GM19467 (cell line): Measurements from ENCODE around the gene ACP1.

ENCODE experiments used
- ATAC-seq: cut with Tn5 transposase; IDR thresholded peaks from one replicate; pipeline ENCODE4 v1.9.1; 2021; ENCODE audit warnings: mild to moderate bottlenecking, moderate library complexity; ENCODE audit not compliant: unreplicated experiment

The ACP1 gene

DNA sequence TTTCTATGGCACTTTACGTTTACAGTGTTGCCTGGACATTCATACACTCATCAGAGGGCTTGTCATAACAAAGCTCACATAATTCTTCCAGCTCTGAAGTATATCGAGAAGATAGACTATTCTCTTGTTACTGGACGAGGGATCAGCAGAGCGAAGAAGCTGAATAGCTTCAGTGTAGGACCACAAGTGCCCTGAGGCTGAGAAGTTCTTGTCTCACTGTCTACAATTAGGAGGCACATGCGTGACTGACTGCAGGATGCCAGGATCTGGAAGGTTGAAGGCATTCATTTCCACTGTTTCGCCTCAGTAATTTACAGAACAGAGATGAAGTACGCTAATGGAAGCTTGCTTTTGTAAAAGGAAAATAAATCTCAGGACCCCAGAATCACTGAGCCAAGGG lies 10.5 kb upstream of the ACP1 start:
- ATAC-seq, result no peak

DNA sequence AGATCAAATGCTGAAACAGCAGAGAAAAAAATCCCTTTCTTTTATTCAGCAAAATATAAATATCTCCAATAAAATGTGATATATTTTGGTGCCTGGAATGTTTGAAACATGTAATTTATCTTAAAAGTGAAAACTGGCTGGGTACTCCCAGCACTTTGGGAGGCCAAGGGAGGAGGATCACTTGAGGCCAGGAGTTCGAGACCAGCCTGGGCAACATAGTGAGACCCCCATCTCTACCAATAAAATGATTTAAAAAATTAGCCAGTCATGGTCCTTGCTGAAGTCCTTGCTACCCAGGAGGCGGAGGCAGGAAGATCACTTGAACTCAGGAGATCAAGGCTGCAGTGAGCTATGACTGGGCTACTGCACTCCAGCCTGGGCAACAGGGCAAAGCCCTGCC lies 9.6 kb upstream of the ACP1 start:
- ATAC-seq, result no peak

DNA sequence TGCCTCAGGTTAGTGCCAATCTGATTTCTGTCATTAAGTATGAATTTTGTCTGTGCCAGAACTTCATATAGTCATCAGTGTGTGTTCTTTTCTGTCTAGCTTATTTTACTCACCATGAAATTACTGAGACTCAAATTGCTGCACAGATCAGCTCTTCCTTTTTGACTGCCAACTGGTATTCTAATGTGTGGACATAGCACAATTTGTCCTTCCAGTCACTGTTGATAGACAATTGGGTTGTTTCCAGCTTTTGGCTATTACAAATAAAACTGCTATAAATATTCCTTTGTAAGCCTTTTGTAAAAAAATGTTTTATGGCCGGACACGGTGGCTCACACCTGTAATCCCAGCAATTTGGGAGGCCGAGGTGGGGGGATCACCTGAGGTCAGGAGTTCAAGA lies 8.7 kb upstream of the ACP1 start:
- no peak for ATAC-seq

DNA sequence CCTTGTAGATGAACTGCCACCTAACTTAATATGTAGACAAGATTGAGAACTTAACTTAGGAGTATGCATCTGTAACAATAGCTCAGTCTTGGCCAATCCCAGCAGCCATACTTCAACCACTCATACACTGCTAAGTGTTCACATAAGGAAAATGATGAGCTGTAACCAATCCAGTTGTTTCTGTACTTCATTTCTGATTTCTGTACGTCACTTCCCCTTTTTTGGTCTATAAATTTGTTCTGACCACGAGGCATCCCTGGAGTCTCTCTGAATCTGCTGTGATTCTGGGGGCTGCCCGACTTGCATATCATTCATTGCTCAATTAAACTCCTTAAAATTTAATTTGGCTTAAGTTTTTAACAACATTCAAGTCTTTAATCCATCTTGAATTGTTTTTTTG lies 7.3 kb upstream of the ACP1 start:
- ATAC-seq, result no peak

DNA sequence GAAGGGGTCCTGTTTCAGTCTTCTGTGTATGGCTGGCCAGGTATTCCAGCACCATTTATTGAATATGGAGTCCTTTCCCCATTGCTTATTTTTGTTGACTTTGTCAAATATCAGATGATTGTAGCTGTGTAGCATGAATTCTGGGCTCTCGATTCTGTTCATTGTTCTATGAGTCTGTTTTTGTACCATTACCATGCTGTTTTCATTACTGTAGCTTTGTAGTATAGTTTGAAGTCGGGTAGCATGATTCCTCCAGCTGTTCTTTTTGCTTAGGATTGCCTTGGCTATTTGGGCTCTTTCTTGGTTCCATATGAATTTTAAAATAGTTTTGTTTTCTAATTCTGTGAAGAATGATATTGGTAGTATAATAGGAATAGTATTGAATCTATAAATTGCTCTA lies 6.9 kb upstream of the ACP1 start:
- ATAC-seq, result no peak

DNA sequence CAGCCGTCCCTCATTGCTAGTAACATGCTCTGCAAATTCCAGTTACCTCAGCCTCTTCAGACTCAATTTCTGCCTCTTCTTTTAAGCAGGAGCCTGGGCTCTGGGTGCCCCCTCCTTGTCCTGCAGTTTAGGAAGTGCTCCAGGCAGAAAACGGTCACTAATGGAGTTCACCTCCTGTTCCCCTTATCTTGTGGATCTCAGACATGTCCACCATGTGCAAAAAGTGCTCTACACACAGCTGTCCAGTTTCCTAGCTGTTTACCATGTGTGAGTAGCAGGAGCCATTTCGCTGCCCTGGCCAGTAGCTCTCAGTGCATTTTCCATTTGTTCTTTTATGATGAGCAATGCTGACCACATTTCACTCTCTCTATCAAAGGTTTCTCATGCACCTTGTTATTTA lies 5.8 kb upstream of the ACP1 start:
- no peak for ATAC-seq

DNA sequence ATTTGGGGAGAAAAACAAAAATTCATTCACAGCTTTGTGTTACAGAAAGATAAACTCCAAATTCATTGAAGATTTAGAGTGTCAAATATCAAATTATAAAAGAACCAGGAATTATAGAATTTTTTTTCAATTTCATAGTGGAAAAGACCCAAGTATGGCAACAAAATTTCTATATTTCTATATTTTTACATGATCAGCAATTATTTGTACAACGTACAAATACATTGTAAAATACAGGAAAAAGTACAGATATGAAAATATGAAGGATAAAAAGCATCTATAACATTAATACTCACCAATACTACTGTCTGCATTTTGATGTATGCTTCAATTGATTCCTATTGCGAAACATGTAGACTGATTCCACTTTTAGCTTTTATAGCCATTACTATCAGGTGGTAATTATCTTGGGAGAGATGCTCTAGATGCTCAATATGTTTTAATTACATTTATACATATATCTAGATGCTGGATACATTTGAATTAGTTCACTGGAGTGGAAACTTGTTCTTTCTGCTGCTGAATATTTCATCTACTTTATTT lies 4.9 kb upstream of the ACP1 start:
- no peak for ATAC-seq

DNA sequence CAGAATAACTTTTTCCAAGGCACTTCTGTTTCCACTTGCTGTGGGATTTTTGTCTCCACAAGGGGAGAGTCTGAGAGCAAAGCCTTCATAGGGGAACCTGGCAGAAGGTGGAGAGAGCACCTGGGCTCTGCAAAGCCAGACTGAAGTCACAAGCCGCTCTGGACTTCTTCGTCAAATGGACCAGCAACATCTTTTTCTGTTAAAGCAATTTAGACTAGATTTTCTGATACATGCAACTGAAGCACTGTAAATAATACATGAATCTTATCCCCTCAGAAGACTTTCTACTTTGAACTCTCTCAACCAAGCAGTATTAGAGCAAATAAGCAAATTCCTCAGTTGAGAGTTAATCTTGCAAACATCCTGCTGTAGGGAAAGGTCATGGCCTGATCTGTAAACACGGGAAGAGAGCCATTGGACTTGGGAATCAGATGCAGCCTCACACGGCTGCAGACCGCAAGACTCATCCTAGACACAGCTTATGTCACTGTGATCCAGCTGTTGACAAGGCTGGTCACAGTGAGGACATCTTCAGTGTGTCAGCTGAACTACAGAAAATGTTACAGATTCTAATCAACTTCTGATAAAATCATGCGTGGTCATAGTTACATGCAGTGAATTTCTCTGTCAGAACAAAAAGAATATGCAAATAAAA lies 4.1 kb upstream of the ACP1 start:
- no peak for ATAC-seq

DNA sequence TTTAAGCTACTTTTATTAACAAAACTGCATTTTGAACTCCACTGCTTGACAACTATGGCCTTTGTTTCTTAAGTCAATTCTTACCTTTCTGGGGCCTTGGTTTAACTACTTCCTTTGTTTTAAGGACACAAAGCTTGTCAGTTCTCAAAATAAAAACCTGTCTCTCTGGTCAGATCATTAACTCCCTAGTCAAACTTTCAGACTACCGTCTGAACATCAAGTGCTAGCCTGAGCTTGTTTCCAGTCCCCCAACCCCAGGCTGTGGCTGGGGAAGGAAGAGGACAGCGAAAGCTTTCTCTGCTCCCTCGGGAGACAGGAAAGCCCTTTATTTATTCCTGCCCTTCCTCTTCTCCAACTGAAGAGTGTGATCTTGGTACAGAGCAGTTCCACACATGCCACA lies 2.6 kb upstream of the ACP1 start:
- ATAC-seq, result no peak

DNA sequence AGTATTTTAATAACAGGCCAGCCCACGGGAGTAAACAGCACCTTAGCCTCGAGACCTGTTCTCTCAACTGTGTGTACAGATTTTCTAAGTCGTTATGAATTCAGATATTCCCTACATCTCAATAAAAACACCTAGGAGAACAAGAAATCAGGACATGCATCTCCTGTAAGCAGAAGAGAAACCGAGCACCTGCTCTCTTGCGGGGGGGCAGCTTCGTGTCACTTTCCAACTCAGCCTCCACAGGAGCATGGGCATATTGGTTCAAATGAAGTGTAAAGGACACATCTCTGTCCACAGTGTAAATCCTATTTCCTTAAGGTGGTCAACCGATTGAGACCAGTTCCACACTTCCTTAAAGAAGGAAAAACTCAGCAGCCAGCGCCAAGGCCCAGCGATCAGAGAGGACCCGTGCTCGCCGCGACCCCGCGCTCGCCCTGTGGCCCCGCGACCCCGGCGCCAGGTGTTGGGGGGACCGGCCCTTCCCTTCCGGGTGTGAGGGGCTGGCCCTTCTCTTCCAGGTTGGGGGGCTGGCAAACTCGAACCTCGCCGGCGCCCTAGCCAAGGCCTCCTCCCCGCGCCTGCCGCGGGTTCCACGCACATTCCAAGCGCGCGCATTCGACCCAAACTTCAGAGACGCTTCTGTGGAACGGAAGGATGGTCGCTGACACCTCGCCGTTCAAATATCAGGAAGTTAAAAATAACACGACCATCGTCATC lies 1.6 kb upstream of the ACP1 start:
- ATAC-seq, result no peak

DNA sequence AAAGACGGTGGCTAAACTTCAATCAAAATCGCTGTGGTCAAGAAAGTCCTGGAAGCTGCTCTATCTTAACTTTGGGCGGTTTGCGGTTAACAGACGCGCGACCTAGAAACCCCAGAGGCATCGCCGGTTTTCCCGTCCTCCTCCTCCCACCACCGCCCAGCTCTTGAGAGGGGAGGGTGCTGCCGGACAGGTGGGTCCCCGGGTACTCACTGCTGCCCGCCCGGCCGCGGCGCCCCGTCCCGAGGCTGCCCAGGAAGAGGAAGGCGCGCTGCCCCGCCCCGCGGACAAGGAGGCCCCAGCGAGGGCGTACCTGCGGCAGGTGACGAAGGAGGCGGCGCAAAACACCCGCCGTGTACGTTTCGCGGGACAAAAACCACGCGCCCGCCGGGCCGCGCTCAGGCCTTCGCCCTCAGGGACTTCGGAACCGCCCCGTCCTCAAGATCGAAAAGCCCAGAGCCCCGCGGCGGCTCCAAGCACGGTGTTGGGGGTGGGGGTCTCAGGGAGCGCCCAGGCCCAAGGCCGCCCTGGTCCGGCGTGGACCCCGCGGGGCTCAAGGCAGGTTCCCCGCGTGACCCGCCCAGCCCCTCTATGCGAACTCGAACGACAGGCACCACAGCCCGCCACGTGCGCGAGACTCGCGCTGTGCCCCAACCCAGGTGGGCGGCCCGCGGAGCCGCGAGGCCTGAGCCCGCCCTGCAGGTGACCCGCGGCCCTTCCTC lies 814 bp upstream of the ACP1 start, which contains the start of gene SH3YL1:
Gene SH3YL1 (minus strand): TSS at position 259 of the 719 bp plus-strand sequence. CDS start 48 bp downstream, at position 211.
- peak; percentile 20 for ATAC-seq

DNA sequence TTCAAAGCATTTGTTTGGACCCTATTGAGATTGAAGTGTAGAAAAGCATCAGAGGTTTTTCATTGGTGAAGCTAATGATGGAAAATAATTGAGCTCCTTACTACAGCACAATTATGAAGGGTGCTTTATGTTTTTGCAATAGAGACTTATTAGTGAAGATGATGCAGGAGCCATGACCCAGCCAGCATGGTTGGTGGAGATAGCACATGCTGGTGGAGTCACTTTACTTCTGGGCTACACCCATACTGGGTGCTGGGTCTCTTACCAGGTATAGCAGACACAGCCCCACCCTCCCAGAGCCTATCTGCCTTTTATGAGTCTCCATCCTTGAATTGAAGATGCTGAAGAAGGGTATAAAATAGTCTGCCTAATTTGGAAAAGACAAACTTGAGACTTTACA lies 3.6 kb downstream of the ACP1 start:
- no peak for ATAC-seq

DNA sequence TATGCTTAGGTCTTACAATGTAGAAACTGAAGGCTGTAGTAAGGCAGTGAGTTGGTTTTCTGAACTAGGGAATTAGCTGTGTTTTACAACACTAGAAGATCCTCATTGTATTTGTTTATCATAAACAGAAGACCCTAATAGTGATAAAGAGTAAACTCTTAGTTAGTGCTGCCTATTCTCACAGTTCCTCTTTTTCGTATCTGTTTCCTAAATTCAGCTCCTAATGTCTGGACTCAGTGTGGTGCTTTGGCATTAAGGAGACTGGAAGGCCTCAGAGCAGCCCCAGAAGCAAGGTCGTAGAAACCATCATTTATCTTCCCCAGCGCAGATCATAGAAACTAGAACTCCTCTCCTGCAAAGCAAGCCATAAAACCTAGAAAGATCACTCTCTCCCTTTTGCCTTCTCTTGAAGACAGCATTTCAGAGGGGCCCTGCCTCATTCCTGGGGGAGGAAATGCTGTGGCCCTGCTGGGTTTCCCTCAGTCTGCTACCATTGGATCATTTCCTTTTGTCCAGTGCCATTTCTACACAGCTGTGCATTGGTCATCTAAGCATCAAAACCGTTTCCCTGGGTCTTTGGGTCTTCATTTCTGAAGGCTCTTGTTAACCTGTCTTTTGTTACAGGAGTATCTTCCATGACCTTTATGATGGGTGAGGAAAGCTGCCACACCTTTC lies 4.7 kb downstream of the ACP1 start:
- no peak for ATAC-seq

DNA sequence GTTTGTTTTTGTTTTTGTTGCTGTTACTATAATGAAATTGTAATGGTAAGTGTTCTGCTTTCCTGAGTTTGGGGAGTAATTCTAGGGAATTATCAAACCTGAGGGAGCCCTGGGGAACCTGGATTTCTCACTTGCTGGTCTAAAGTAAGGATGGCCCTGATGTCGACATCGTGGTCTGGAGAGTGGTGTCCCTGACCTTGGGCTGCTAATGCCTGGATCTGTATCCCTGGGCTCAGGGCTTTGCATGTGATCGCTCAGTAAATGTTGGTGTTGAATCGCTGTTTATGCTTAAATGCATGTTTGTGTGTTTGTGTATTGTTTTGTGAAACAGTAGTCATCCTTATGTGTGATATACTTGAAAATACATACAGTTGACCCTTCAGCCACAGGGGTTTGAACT lies 6.1 kb downstream of the ACP1 start:
- ATAC-seq, result no peak

DNA sequence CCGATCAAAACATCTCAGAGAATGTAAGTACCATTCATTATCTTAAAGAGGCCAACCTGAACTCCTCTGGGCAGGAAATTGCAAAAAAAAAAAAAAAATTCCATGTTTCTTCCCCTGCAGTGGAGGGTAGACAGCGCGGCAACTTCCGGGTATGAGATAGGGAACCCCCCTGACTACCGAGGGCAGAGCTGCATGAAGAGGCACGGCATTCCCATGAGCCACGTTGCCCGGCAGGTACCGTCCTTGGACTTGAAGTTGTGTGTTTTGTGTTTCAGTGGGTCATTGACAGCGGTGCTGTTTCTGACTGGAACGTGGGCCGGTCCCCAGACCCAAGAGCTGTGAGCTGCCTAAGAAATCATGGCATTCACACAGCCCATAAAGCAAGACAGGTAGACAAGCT lies 7.2 kb downstream of the ACP1 start:
- no peak for ATAC-seq

DNA sequence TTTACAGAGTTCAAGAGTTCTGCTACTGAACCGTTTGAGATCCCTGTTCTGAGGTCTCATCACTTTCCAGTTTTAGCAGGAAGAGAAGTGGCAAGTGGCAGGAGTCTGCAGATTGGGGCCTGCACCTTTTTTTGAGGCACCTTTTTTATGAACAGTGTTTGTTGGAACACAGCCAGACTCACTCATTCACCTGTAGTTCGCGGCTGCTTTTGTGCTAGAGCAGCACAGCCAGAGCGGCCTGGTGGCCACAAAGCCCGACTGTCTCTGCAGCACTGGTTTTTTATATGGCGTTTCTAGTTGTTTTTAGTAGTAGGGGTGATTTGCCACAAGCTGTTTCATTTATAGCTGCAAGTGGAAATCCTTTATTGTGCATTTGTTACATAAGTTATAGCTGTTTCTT lies 8.6 kb downstream of the ACP1 start:
- ATAC-seq, result no peak

DNA sequence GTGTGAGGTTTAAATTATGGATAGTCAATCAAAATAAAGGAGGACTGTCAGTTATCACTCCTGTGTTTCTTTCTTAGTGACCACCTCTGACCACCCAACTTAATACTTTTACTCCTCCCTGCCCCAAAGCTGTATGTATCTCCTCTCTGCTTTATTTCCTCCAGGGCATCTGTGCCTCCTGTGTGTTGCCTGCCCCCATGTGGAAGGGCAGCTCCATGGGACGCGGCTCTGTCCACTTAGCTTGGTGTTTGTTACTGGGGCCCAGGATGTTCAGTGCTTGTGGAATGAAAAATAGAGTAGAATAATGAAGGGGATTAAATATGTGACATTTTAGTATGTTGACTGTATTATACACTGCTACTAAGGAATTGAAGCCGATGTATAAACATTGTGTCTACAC lies 9.8 kb downstream of the ACP1 start:
- ATAC-seq, result no peak

DNA sequence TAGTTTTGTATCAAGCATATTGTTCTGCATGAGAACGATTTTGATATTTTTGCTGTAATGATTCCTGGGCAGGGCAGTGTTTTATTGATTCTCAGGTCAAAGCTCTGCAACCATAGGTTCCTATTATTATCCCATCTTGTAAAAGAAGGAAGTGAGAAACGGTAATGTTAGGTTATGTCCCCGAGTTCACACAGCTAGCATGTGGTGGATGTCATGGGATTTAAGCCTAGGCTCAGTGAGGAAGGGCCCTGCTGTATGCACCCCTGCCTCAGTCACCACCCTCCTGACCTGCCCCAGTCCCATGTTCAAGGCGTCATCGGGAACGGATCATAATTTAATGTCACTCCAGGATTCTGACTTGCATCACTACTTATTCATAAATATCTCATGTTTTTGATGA lies 10.7 kb downstream of the ACP1 start:
- peak; percentile 67 for ATAC-seq

DNA sequence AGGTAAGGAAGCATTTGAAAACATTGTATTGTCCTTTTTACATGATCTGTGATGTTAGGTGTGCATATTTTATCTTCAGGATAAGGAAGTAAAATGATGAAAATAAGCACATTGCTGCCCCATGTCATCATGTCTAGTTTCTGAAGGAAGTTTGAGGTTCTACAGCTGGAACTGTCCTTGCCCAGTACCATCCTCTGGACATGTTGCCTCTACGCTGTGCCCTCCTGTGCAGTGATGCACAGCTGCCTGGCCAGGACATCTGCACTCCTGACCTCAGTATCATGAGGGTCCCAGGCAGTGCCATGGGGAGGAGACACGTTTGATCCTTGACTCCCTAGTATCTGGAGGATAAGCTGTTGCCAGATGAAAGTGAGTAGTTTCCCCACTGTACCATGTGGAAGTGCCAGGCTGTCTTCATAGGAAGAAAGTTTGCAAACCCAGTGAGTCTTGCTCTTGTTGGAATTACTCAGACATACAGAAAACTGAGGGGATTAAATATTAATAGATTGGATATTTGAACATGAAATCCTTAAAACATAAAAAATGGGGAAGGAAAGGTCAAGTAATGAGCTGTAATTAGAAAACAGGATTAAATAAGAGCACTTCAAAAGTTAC lies 13.7 kb downstream of the ACP1 start:
- ATAC-seq, result no peak

DNA sequence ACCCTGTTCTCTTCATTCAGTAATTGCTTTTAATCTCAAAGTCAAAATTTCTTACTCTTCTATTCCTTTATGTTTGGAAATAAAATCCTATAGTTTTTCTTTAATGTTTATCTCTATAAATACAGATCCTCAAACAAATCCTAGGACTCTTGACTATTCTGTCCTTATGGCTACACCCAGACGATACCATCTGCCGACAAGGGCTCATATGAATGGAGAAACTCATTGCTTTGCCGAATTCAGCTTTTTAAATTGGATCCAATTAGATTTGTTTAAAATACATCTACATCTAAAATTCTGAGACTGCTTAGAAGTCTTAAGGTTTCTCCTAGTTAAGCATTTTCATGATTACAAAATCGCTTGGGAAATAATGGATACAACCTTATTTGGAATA lies 14.2 kb downstream of the ACP1 start:
- ATAC-seq, result no peak

DNA sequence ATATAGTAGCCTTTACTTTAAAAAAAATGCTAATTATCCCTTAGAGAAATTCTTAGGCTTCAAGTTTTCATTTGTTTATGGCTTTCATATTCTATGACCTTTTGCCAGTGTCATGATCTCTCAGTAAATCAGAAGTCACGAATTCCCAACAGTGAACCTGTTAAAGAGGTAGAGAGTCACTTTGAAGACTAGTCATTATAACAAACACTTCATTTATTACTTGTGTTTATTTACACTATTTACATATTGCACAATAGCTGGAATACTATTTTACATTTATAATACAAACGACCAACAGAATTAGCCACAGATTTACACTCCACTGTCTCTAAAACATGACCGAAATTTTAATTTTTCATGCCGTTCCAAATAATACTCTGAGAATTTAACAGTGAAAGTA lies 14.6 kb downstream of the ACP1 start:
- ATAC-seq, result no peak
